ENCODE data around the gene DEFB116.

DNA sequence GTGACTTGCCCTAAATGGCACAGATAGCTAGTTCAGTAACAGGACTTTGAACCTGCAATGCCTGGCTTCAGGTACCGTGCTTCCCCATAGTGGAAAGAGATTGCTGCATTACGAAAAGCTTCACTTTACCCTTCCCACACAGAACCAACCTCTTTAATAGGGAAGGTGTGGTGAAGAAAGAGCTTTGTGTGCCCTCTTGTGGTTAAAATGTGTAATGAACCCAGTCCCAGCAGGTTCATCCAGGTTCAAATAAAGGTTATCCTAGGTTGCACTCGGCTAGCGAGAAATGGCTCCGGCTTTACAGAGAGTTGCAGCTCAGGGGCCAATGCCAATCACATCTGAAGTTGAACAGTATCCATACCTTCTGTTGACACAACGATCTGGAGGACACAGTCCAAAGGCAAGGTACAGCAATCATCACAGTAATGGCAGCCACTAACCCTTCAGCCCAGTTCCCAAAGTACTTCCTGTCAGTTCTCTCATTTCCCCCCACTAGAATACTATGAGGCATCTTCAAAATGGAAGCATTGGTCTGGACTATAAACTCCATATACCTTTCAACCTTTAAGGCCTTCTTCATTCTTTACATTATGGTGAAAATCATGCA is 48.0 kb downstream of the DEFB116 start:
- TF ChIP-seq EZH2 (IDR thresholded peaks at IDR 0.05; ENCODE audit: borderline replicate concordance, insufficient read depth, low read depth, low read length, poor library complexity, severe bottlenecking), result no peak
- no peak for TF ChIP-seq CTCF (IDR thresholded peaks at IDR 0.05)

Measured in B cell (primary cell).